ENCODE measurements around the gene FOXR1.
"Not testable (repeated sequence)": the region's sequence is repeated elsewhere in the genome, so short reads cannot be mapped to it uniquely, and the experiment has no call there.

FOXR1 gene

GRCh38 chr11:118961189-118961588, 10.4 kb upstream of the FOXR1 start:
- H3K4me3 ChIP-seq (ENCODE audit: low read depth in 1 of 2, low read length in 1 of 2): no peak overlapping the region
- no peak overlapping the region for H3K27ac ChIP-seq
- no peak for TF ChIP-seq CTCF (IDR thresholded peaks at IDR 0.05)
- H3K4me1 ChIP-seq (ENCODE audit: control insufficient read depth in 1 of 2, insufficient read depth in 1 of 2, low read depth in 1 of 2, low read length in 1 of 2): no peaks in the 10 kb centered on the region
- no peaks in the 10 kb centered on the region for H3K36me3 ChIP-seq
- no peaks in the 10 kb centered on the region for H3K9me3 ChIP-seq
- H3K27me3 ChIP-seq: peaks cover 3% of the 10 kb centered on the region

GRCh38 chr11:118961591-118961990, 10.0 kb upstream of the FOXR1 start:
- no peaks in the 10 kb centered on the region for H3K4me1 ChIP-seq (ENCODE audit: control insufficient read depth in 1 of 2, insufficient read depth in 1 of 2, low read depth in 1 of 2, low read length in 1 of 2)
- no peak for TF ChIP-seq CTCF (IDR thresholded peaks at IDR 0.05)
- no peak overlapping the region for H3K27ac ChIP-seq
- no peak overlapping the region for H3K4me3 ChIP-seq (ENCODE audit: low read depth in 1 of 2, low read length in 1 of 2)
- no peaks in the 10 kb centered on the region for H3K36me3 ChIP-seq
- no peaks in the 10 kb centered on the region for H3K27me3 ChIP-seq
- no peaks in the 10 kb centered on the region for H3K9me3 ChIP-seq

- H3K27me3 ChIP-seq: peaks cover 38% of the 10 kb centered on the region
- H3K9me3 ChIP-seq; H3K4me1 ChIP-seq (ENCODE audit: control insufficient read depth in 1 of 2, insufficient read depth in 1 of 2, low read depth in 1 of 2, low read length in 1 of 2); H3K36me3 ChIP-seq; H3K27ac ChIP-seq; H3K4me3 ChIP-seq (ENCODE audit: low read depth in 1 of 2, low read length in 1 of 2): not testable (repeated sequence)
These were observed 2.1 kb upstream of the FOXR1 start for GRCh38 chr11:118969508-118969907.

- Histone ChIP-seq H3K36me3 (no peaks in the 10 kb centered on the region), H3K27ac (no peak overlapping the region), H3K4me1 (ENCODE audit: control insufficient read depth in 1 of 2, insufficient read depth in 1 of 2, low read depth in 1 of 2, low read length in 1 of 2) (no peaks in the 10 kb centered on the region), H3K27me3 (peaks cover 42% of the 10 kb centered on the region), H3K9me3 (no peaks in the 10 kb centered on the region), H3K4me3 (ENCODE audit: low read depth in 1 of 2, low read length in 1 of 2) (no peak overlapping the region)
- no peak for TF ChIP-seq CTCF (IDR thresholded peaks at IDR 0.05)
These were observed 2.4 kb downstream of the FOXR1 start for GRCh38 chr11:118973985-118974384.

- H3K4me3 ChIP-seq (ENCODE audit: low read depth in 1 of 2, low read length in 1 of 2): no peak overlapping the region
- H3K4me1 ChIP-seq (ENCODE audit: control insufficient read depth in 1 of 2, insufficient read depth in 1 of 2, low read depth in 1 of 2, low read length in 1 of 2): peaks cover 6 to 8% of the 10 kb centered on the region in 2 experiments
- no peaks in the 10 kb centered on the region for H3K36me3 ChIP-seq
- no peak overlapping the region for H3K27ac ChIP-seq
- no peaks in the 10 kb centered on the region for H3K9me3 ChIP-seq
- peaks cover 27% of the 10 kb centered on the region for H3K27me3 ChIP-seq
- no peak for TF ChIP-seq CTCF (IDR thresholded peaks at IDR 0.05)
These were observed 4.5 kb downstream of the FOXR1 start for GRCh38 chr11:118975771-118976709.

GRCh38 chr11:118979434-118979833, 7.9 kb downstream of the FOXR1 start:
- no peak overlapping the region for H3K27ac ChIP-seq
- H3K27me3 ChIP-seq: peaks cover 4% of the 10 kb centered on the region
- no peaks in the 10 kb centered on the region for H3K36me3 ChIP-seq
- no peak overlapping the region for H3K4me3 ChIP-seq (ENCODE audit: low read depth in 1 of 2, low read length in 1 of 2)
- no peak for TF ChIP-seq CTCF (IDR thresholded peaks at IDR 0.05)
- H3K4me1 ChIP-seq (ENCODE audit: control insufficient read depth in 1 of 2, insufficient read depth in 1 of 2, low read depth in 1 of 2, low read length in 1 of 2): peaks cover 6 to 8% of the 10 kb centered on the region in 2 experiments
- no peaks in the 10 kb centered on the region for H3K9me3 ChIP-seq

Data from neutrophil (primary cell).